Erythroblast (primary cell): Measurements from ENCODE around the gene NIPAL4.

Source experiments
- GATA1 ChIP-seq: IDR thresholded peaks from 2 replicates; pipeline ENCODE4 v1.6.1; 2011; ENCODE audit warnings: low read depth, mild to moderate bottlenecking, control low read depth, low read length, moderate library complexity
- POLR2A ChIP-seq: IDR thresholded peaks from 2 replicates; pipeline ENCODE4 v1.6.1; 2011; ENCODE audit warnings: mild to moderate bottlenecking, low read length

DNA sequence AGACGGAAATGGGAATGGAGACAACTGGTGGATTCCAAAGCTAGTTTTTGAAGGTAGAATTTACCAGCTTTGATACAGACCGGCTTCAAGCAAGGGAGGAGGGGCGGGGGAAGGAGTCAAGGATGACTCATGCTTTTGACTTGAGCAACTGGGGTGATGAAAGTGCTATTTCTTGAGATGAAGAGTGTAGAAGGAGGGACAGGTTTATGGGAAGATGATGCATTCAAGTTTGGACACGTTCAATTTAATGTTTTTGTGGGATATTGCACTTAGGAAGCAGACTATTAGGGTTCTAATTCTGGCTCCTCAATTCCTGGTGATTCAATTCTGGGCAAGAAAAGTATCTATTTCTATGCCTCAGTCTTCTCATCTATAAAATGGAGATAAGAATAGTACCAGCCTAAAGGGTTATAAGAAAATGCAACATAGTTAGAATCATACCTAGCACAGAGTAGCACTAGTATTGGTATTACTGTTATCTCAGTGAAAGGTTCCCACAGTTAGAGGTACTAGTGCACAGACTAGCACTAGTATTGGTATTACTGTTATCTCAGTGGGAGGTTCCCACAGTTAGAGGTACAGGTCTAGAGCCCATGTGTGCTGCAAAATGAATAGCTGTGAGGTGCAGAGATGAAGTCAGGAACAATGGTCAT, 4.6 kb downstream of the NIPAL4 start:
- TF ChIP-seq POLR2A (no peak), GATA1 (no peak)
